Osteocyte (in vitro differentiated cells): ENCODE measurements around the gene DCDC2B. TPM values are rescaled to one million over a fixed set of nuclear protein-coding genes. Genes with fewer than 3 reads are reported as not detected.
"Not testable (repeated sequence)": the region's sequence is repeated elsewhere in the genome, so short reads cannot be mapped to it uniquely, and the experiment has no call there.

Experiments
- DNase-seq: peaks from one replicate; pipeline ENCODE4 v3.0.0; 2021; ENCODE audit warnings: mixed read lengths; ENCODE audit not compliant: unreplicated experiment; ENCODE audit errors: extremely low spot score
- H3K27ac Mint-ChIP-seq: one replicate; pipeline ENCODE4 v1.8.0; 2021; ENCODE audit warnings: mild to moderate bottlenecking, mixed read lengths; ENCODE audit not compliant: unreplicated experiment
- H3K27me3 Mint-ChIP-seq: one replicate; pipeline ENCODE4 v1.8.0; 2021; ENCODE audit warnings: mixed read lengths; ENCODE audit not compliant: unreplicated experiment
- H3K36me3 Mint-ChIP-seq: one replicate; pipeline ENCODE4 v1.8.0; 2021; ENCODE audit warnings: mixed read lengths; ENCODE audit not compliant: unreplicated experiment
- H3K4me1 Mint-ChIP-seq: one replicate; pipeline ENCODE4 v1.8.0; 2021; ENCODE audit warnings: mixed read lengths; ENCODE audit not compliant: unreplicated experiment
- H3K4me3 Mint-ChIP-seq: one replicate; pipeline ENCODE4 v1.8.0; 2021; ENCODE audit warnings: mild to moderate bottlenecking, moderate library complexity, mixed read lengths; ENCODE audit not compliant: unreplicated experiment
- H3K9me3 Mint-ChIP-seq: one replicate; pipeline ENCODE4 v1.8.0; 2021; ENCODE audit warnings: mixed read lengths; ENCODE audit not compliant: unreplicated experiment
- total RNA-seq: library from RNA; stranded (reverse); gene quantifications from 2 replicates; pipeline ENCODE4 v1.2.1, GENCODE V29; 2021
- TF ChIP-seq, protein P1 (sequence below): fragments of 200-600 bp; sonication (generic); IDR thresholded peaks from 2 replicates; pipeline ENCODE4 v1.5.0; 2021; ENCODE audit warnings: antibody characterized with exemption, mild to moderate bottlenecking, moderate library complexity

The DCDC2B gene
- total RNA-seq, 1 donor from 2014 or later, result not detected

DNA sequence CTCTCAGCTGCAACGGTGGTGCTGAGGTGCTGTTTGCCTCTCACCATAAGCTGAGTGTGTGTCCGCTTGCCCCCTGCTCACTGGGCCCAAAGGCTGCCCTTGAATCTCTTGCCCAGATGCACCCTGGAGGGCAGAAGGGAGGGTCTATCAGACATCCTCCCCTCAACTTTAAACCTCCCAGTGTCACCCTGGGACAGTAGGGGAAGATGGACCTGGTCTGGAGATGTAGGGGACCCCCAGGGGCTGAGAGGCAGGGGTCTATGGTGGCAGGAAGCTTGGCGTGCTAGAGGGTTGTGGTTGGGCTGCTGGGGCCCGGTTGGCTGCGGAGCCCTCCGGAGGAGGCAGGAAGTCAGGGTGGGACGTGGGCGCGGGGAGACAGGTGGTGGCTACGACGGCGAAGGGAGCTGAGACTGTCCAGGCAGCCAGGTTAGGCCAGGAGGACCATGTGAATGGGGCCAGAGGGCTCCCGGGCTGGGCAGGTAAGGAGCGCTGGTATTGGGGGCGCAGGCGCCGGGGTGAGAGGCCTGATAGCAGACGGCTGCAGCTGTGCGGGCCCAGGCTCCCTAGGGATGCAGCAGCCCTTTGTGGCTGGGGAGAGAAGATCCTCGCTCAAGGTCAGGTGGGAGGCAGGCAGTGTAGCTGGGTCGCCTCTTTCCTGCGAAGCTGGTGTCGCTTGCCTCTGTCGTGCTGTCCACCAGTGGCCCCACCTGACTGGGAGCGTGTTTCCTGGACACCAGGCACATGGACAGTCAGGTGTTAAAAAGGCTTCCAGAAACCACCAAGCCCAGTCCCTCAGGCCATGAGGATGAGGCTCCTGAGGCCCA is 42.2 kb downstream of the DCDC2B start, which contains the start of gene LCK:
TSS of gene LCK (plus strand) at position 373 of the 824 bp plus-strand sequence. CDS start 23,065 bp downstream, outside the sequence.
- DNase-seq, result no peak
- peaks cover 28% of the 10 kb centered on the region for H3K4me1 Mint-ChIP-seq

DNA sequence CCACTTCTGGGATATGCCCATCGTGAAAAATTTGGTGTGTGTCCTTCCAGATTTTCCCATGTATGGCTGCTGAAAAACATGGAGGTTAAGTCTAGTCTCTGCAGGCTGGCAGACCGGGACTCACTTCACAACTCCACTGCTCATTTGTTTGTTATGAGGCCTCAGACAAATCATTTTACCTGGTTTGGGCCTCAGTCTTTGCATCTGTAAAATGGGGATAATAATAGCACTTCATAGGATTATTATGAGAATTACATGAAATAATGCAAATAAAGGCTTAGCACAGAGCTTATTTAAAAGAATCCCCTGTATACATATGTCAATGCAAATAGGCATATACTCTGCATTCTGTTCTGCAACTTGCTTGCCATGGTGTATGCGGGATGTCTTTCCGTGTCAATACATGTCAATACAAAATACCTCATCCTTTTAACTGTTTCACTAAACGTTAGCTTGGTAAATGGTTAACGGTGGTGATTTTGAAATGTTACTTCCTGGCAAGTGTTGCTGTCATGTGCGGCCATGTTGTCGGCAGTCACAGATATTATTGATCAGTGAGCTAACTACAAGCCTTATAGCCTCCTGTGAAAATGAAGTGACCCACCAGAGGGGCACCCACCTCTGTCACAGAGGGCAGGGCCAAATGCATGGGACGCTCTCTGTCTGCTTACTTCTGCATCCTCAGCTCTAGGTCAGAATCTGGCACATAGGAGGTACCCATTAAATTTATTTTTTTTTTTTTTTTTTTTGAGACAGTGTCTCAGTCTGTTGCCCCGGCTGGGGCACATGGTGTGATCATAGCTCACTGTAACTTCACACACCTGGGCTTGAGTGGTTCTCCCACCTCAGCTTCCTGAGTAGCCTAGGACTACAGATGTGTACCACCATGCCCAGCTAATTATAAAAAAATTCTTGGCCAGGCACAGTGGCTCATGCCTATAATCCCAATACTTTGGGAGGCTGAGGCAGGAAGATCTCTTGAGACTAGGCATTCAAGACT is 46.5 kb downstream of the DCDC2B start:
- TF ChIP-seq, protein P1, sequence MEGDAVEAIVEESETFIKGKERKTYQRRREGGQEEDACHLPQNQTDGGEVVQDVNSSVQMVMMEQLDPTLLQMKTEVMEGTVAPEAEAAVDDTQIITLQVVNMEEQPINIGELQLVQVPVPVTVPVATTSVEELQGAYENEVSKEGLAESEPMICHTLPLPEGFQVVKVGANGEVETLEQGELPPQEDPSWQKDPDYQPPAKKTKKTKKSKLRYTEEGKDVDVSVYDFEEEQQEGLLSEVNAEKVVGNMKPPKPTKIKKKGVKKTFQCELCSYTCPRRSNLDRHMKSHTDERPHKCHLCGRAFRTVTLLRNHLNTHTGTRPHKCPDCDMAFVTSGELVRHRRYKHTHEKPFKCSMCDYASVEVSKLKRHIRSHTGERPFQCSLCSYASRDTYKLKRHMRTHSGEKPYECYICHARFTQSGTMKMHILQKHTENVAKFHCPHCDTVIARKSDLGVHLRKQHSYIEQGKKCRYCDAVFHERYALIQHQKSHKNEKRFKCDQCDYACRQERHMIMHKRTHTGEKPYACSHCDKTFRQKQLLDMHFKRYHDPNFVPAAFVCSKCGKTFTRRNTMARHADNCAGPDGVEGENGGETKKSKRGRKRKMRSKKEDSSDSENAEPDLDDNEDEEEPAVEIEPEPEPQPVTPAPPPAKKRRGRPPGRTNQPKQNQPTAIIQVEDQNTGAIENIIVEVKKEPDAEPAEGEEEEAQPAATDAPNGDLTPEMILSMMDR, result no peak
- H3K9me3 Mint-ChIP-seq, result no peaks in the 10 kb centered on the region
- peaks cover under 1% of the 10 kb centered on the region for H3K4me1 Mint-ChIP-seq
- H3K4me3 Mint-ChIP-seq, result no peak overlapping the region
- no peaks in the 10 kb centered on the region for H3K36me3 Mint-ChIP-seq
- no peak overlapping the region for H3K27ac Mint-ChIP-seq
- no peak for DNase-seq
- peaks cover 3% of the 10 kb centered on the region for H3K27me3 Mint-ChIP-seq

More for the DNA sequence above, 42.2 kb downstream of the DCDC2B start, which contains the start of gene LCK:
- TF ChIP-seq, protein P1, result no peak
- no peaks in the 10 kb centered on the region for H3K9me3 Mint-ChIP-seq
- H3K4me3 Mint-ChIP-seq, result no peak within 1 kb of the TSS
- no peaks in the 10 kb centered on the region for H3K27me3 Mint-ChIP-seq
- H3K27ac Mint-ChIP-seq, result no peak within 1 kb of the TSS
- H3K36me3 Mint-ChIP-seq, result no peaks in the 10 kb centered on the region

DNA sequence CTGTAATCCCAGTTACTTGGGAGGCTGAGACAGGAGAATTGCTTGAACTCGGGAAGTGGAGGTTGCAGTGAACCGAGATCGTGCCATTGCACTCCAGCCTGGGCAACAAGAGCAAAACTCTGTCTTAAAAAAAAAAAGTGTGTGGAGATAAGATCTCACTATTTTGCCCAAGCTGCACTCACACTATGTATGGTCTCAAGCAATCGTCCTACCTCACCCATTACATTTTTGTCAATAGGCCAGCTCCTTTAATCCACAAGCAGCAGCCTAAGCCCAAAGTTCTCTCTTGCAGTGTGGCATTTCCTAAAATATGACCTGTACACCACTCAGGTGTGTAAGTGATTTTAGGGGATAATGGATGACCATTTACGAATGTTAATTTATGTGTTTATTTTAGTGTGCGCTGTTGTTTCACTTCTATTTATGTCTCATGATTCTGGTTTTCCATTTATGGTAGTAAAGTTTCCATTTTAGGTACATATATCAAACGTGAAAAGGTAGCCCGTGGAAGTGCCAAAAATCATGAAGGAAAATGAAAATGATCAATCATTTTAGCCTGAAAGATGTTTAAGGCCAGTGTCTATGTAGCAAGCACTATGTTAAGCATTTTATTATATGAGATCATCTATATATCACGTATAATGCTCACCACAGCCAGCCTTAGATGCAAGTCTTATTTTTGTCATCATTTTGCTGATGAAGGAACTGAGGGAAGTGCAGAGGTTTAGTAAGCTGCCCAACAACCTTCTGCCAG is 47.8 kb downstream of the DCDC2B start:
- Mint-ChIP-seq H3K27me3 (peaks cover 3% of the 10 kb centered on the region), H3K27ac (no peak overlapping the region), H3K4me1 (no peaks in the 10 kb centered on the region), H3K9me3 (no peaks in the 10 kb centered on the region), H3K36me3 (no peaks in the 10 kb centered on the region), H3K4me3 (no peak overlapping the region)
- DNase-seq, result no peak
- TF ChIP-seq, protein P1, result no peak

DNA sequence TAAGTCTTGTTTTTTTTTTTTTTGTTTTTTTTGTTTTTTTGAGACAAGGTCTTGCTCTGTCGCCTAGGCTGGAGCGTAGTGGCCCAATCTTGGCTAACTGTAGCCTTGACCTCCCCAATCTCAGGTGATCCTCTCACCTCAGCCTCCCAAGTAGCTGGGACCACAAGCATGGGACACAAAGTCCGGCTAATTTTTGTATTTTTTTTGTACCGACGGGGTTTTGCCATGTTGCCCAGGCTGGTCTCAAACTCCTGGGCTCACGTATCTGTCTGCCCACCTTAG is 48.3 kb downstream of the DCDC2B start:
- H3K4me3 Mint-ChIP-seq, result no peak overlapping the region
- H3K9me3 Mint-ChIP-seq, result no peaks in the 10 kb centered on the region
- DNase-seq, result no peak
- peaks cover 3% of the 10 kb centered on the region for H3K27me3 Mint-ChIP-seq
- no peaks in the 10 kb centered on the region for H3K4me1 Mint-ChIP-seq
- TF ChIP-seq, protein P1, result no peak
- H3K27ac Mint-ChIP-seq, result no peak overlapping the region
- H3K36me3 Mint-ChIP-seq, result no peaks in the 10 kb centered on the region

DNA sequence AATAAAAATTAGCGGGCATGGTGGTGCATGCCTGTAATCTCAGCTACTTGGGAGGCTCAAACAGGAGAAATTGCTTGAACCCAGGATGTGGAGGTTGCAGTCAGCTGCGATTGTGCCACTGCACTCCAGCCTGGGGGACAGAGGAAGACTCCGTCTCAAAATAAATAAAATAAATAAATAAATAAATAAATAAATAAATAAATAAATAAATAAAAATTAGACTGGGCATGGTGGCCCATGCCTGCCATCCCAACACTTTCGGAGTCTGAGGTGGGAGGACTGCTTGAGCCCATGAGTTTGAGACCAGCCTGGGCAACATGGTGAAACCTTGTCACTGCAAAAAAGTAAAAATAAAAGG is 54.3 kb downstream of the DCDC2B start:
- not testable (repeated sequence) for H3K4me3 Mint-ChIP-seq

More for the DNA sequence above, 54.3 kb downstream of the DCDC2B start:
- H3K4me1 Mint-ChIP-seq, result peaks cover 13% of the 10 kb centered on the region
- not testable (repeated sequence) for H3K27ac Mint-ChIP-seq, H3K27me3 Mint-ChIP-seq, H3K9me3 Mint-ChIP-seq, H3K36me3 Mint-ChIP-seq, DNase-seq
